ENCODE data around the gene ZNF296. TPM values are rescaled to one million over a fixed set of nuclear protein-coding genes. Genes with fewer than 3 reads are reported as not detected.

ZNF296 gene
- total RNA-seq, 1 donor from 2014 or later: 3.0 TPM

DNA sequence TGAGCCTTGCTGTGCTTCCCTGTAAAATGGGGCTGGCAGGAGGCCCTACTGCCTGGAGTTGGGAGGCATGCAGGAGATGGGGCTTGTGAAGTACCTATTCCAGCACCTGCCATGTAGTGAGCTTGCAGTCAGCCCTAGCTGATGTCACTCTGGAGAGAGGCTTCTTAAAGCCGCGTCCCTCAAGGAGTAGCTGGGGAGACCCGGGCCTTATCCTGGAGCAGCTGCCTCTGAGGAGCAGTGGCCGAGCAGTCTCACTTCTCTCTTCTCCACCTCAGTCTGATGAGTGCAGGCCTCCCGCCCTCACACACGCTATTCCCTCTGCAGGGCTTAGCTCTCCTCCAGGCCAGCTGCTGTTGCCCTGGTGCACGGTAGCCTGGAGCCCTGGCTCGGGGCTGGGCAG lies 19.4 kb downstream of the ZNF296 start:
- no peaks in the 10 kb centered on the region for H3K9me3 Mint-ChIP-seq (ENCODE audit: unreplicated experiment)
- no peaks in the 10 kb centered on the region for H3K27me3 Mint-ChIP-seq (ENCODE audit: low read depth, unreplicated experiment)
- H3K36me3 Mint-ChIP-seq (ENCODE audit: low read depth, unreplicated experiment): peaks cover 22% of the 10 kb centered on the region
- H3K4me1 Mint-ChIP-seq (ENCODE audit: low read depth, unreplicated experiment): peaks cover 2% of the 10 kb centered on the region
- no peaks in the 10 kb centered on the region for H3K9me3 ChIP-seq (ENCODE audit: insufficient read depth, low read depth, low read length)
- no peaks in the 10 kb centered on the region for H3K27me3 ChIP-seq (ENCODE audit: insufficient read depth, low read length)
- no peak for TF ChIP-seq CTCF (IDR thresholded peaks at IDR 0.05; ENCODE audit: insufficient read depth, low read depth, low read length)
- TF ChIP-seq EZH2 (IDR thresholded peaks at IDR 0.05; ENCODE audit: insufficient read depth, low read length): no peak
- no peak for FAIRE-seq
- H3K36me3 ChIP-seq (ENCODE audit: insufficient read depth, low read length): peaks cover 31% of the 10 kb centered on the region
- H3K4me3 Mint-ChIP-seq (ENCODE audit: unreplicated experiment): no peak overlapping the region
- no peak overlapping the region for H3K27ac Mint-ChIP-seq (ENCODE audit: unreplicated experiment)
- no peak overlapping the region for H3K4me3 ChIP-seq (ENCODE audit: insufficient read depth, low read depth, low read length)
- no peak overlapping the region for H3K9ac ChIP-seq (ENCODE audit: low read length)
- DNase-seq (ENCODE audit: low read depth): no peak
- peaks cover 81% of the 10 kb centered on the region for H4K20me1 ChIP-seq (ENCODE audit: insufficient read depth, low read length)
- no peak overlapping the region for H3K27ac ChIP-seq (ENCODE audit: low read depth, low read length)
- H3K79me2 ChIP-seq (ENCODE audit: insufficient read depth, low read length): peaks cover 19% of the 10 kb centered on the region
- no peak overlapping the region for H2AFZ ChIP-seq (ENCODE audit: low read depth, low read length)
- H3K4me1 ChIP-seq (ENCODE audit: insufficient read depth, low read length): peaks cover 4% of the 10 kb centered on the region
- H3K4me2 ChIP-seq (ENCODE audit: low read length): no peak overlapping the region

DNA sequence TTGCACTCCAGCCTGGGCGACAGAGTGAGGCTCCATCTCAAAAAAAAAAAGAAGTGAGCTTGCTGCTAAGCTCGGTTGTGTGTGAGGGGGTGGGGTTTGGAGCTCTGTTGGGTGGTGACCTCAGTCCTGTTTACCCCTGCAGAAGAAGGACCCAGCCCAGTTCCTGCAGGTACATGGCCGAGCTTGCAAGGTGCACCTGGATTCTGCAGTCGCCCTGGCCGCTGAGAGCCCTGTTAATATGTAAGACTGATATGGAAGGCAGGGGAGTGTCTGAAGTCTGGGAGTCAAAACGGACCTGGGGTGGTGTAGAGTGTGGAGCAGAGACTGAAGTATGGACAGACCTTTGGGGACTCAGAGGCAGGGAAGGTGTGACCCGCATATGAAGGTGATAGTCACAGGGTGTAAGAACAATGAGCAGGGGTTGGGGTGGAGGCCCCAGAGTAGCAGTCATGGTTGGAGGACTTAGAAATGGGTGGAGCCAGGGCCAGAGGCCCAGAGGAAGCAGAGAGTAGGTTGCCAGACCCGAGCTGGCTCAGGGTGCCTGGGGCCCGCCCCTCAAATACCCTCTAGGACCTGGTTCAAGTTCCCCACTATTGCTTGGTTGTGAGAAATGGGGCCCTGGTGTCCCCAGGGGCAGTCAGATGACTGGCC lies 24.2 kb downstream of the ZNF296 start:
- Mint-ChIP-seq H3K9me3 (ENCODE audit: unreplicated experiment) (no peaks in the 10 kb centered on the region), H3K4me3 (ENCODE audit: unreplicated experiment) (no peak overlapping the region), H3K36me3 (ENCODE audit: low read depth, unreplicated experiment) (peaks cover 21% of the 10 kb centered on the region), H3K4me1 (ENCODE audit: low read depth, unreplicated experiment) (peaks cover 12% of the 10 kb centered on the region), H3K27ac (ENCODE audit: unreplicated experiment) (no peak overlapping the region), H3K27me3 (ENCODE audit: low read depth, unreplicated experiment) (no peaks in the 10 kb centered on the region)
- H3K27me3 ChIP-seq (ENCODE audit: insufficient read depth, low read length): no peaks in the 10 kb centered on the region
- H3K9me3 ChIP-seq (ENCODE audit: insufficient read depth, low read depth, low read length): no peaks in the 10 kb centered on the region
- no peak for FAIRE-seq
- no peak overlapping the region for H3K4me3 ChIP-seq (ENCODE audit: insufficient read depth, low read depth, low read length)
- TF ChIP-seq CTCF (IDR thresholded peaks at IDR 0.05; ENCODE audit: insufficient read depth, low read depth, low read length) (no peak), EZH2 (IDR thresholded peaks at IDR 0.05; ENCODE audit: insufficient read depth, low read length) (no peak)
- no peak for DNase-seq (ENCODE audit: low read depth)
- peaks cover 14% of the 10 kb centered on the region for H3K36me3 ChIP-seq (ENCODE audit: insufficient read depth, low read length)
- H2AFZ ChIP-seq (ENCODE audit: low read depth, low read length): no peak overlapping the region
- no peaks in the 10 kb centered on the region for H3K4me1 ChIP-seq (ENCODE audit: insufficient read depth, low read length)
- H3K9ac ChIP-seq (ENCODE audit: low read length): no peak overlapping the region
- no peak overlapping the region for H3K27ac ChIP-seq (ENCODE audit: low read depth, low read length)
- H3K79me2 ChIP-seq (ENCODE audit: insufficient read depth, low read length): peaks cover 64% of the 10 kb centered on the region
- no peak overlapping the region for H3K4me2 ChIP-seq (ENCODE audit: low read length)
- peaks cover 89% of the 10 kb centered on the region for H4K20me1 ChIP-seq (ENCODE audit: insufficient read depth, low read length)

GRCh38 chr19:45050036-45050435 lies 26.2 kb downstream of the ZNF296 start:
- Histone ChIP-seq H3K27me3 (ENCODE audit: insufficient read depth, low read length) (no peaks in the 10 kb centered on the region), H3K79me2 (ENCODE audit: insufficient read depth, low read length) (peaks cover 84% of the 10 kb centered on the region), H3K9me3 (ENCODE audit: insufficient read depth, low read depth, low read length) (no peaks in the 10 kb centered on the region), H3K4me2 (ENCODE audit: low read length) (no peak overlapping the region), H3K4me1 (ENCODE audit: insufficient read depth, low read length) (no peaks in the 10 kb centered on the region), H3K4me3 (ENCODE audit: insufficient read depth, low read depth, low read length) (no peak overlapping the region), H4K20me1 (ENCODE audit: insufficient read depth, low read length) (peaks cover 91% of the 10 kb centered on the region), H2AFZ (ENCODE audit: low read depth, low read length) (no peak overlapping the region), H3K9ac (ENCODE audit: low read length) (no peak overlapping the region), H3K27ac (ENCODE audit: low read depth, low read length) (no peak overlapping the region), H3K36me3 (ENCODE audit: insufficient read depth, low read length) (peaks cover 5% of the 10 kb centered on the region)
- FAIRE-seq (no peak), DNase-seq (ENCODE audit: low read depth) (no peak)
- Mint-ChIP-seq H3K27ac (ENCODE audit: unreplicated experiment) (peak overlapping the region; percentile 75), H3K27me3 (ENCODE audit: low read depth, unreplicated experiment) (no peaks in the 10 kb centered on the region), H3K36me3 (ENCODE audit: low read depth, unreplicated experiment) (peaks cover 21% of the 10 kb centered on the region), H3K4me1 (ENCODE audit: low read depth, unreplicated experiment) (peaks cover 16% of the 10 kb centered on the region), H3K9me3 (ENCODE audit: unreplicated experiment) (no peaks in the 10 kb centered on the region), H3K4me3 (ENCODE audit: unreplicated experiment) (peak overlapping the region; percentile 22)
- TF ChIP-seq CTCF (IDR thresholded peaks at IDR 0.05; ENCODE audit: insufficient read depth, low read depth, low read length): no peak
- no peak for TF ChIP-seq EZH2 (IDR thresholded peaks at IDR 0.05; ENCODE audit: insufficient read depth, low read length)
